WTC11 (cell line): ENCODE measurements around the gene GDF2. TPM values are rescaled to one million over a fixed set of nuclear protein-coding genes. Genes with fewer than 3 reads are reported as not detected.

ENCODE experiments used
- ATAC-seq: fragments of 200-7000 bp; cut with Tn5 transposase; 2 replicates; pipeline ENCODE4 v1.10.0; 2021; ENCODE audit warnings: mild to moderate bottlenecking, moderate library complexity
- CTCF ChIA-PET: fragments of 300-600 bp; sonication (Branson Sonifier 250); formaldehyde crosslinking; loops from one replicate; lab custom pipeline; 2021; ENCODE audit warnings: antibody characterized with exemption; lab: Charles Lee
- POLR2A ChIA-PET: fragments of 350-600 bp; sonication (Branson Sonifier 250); formaldehyde crosslinking; loops from one replicate; lab custom pipeline; 2021; ENCODE audit warnings: antibody characterized with exemption; lab: Charles Lee
- DNase-seq: peaks from one replicate; pipeline ENCODE4 v3.0.0; 2021; ENCODE audit warnings: low spot score
- H3K27ac Mint-ChIP-seq: 2 replicates; pipeline ENCODE4 v1.8.0; 2021; ENCODE audit warnings: mixed read lengths
- H3K27me3 Mint-ChIP-seq: 2 replicates; pipeline ENCODE4 v1.8.0; 2021; ENCODE audit warnings: low read depth, mild to moderate bottlenecking, moderate library complexity, mixed read lengths
- H3K36me3 Mint-ChIP-seq: 2 replicates; pipeline ENCODE4 v1.8.0; 2021; ENCODE audit warnings: mixed read lengths
- H3K4me1 Mint-ChIP-seq: 2 replicates; pipeline ENCODE4 v1.8.0; 2022; ENCODE audit warnings: mixed read lengths
- H3K4me3 Mint-ChIP-seq: 2 replicates; pipeline ENCODE4 v1.8.0; 2021; ENCODE audit warnings: mild to moderate bottlenecking, moderate library complexity, mixed read lengths
- H3K9me3 Mint-ChIP-seq: 2 replicates; pipeline ENCODE4 v1.8.0; 2021; ENCODE audit warnings: mixed read lengths
- AFF4 ChIP-seq: sonication (generic); formaldehyde crosslinking; IDR thresholded peaks from 2 replicates; pipeline ENCODE4 v1.8.1; 2023; ENCODE audit warnings: mild to moderate bottlenecking, missing genetic modification reagents, borderline replicate concordance
- AR ChIP-seq: fragments of 250-450 bp; sonication (Bioruptor Pico); IDR thresholded peaks from 2 replicates; pipeline ENCODE4 v1.9.0; 2021; ENCODE audit warnings: mild to moderate bottlenecking
- ETV6 ChIP-seq: sonication (generic); formaldehyde crosslinking; IDR thresholded peaks from 2 replicates; pipeline ENCODE4 v1.8.1; 2022; ENCODE audit warnings: mild to moderate bottlenecking, missing genetic modification reagents
- FOXK1 ChIP-seq: sonication (generic); formaldehyde crosslinking; IDR thresholded peaks from 2 replicates; pipeline ENCODE4 v1.8.0; 2022; ENCODE audit warnings: mild to moderate bottlenecking, moderate library complexity, missing genetic modification reagents
- FOXP4 ChIP-seq: sonication (generic); formaldehyde crosslinking; IDR thresholded peaks from 2 replicates; pipeline ENCODE4 v1.8.0; 2022; ENCODE audit warnings: mild to moderate bottlenecking, missing genetic modification reagents
- GRHL2 ChIP-seq: fragments of 250-450 bp; sonication (Bioruptor Pico); IDR thresholded peaks from 2 replicates; pipeline ENCODE4 v1.8.0; 2022; ENCODE audit warnings: mild to moderate bottlenecking, moderate library complexity; ENCODE audit not compliant: insufficient replicate concordance, severe bottlenecking
- IRF1 ChIP-seq: sonication (generic); formaldehyde crosslinking; IDR thresholded peaks from 2 replicates; pipeline ENCODE4 v1.8.0; 2023; ENCODE audit warnings: missing genetic modification reagents
- NR3C1 ChIP-seq: sonication (generic); formaldehyde crosslinking; conservative IDR thresholded peaks from 2 replicates; pipeline ENCODE4 v1.8.1; 2023; ENCODE audit warnings: low read depth, mild to moderate bottlenecking, missing genetic modification reagents
- OVOL2 ChIP-seq: fragments of 250-450 bp; sonication (Bioruptor Pico); IDR thresholded peaks from 2 replicates; pipeline ENCODE4 v1.9.0; 2021; ENCODE audit warnings: mild to moderate bottlenecking, borderline replicate concordance
- PRRX2 ChIP-seq: fragments of 250-450 bp; sonication (Bioruptor Pico); IDR thresholded peaks from 2 replicates; pipeline ENCODE4 v1.8.0; 2021; ENCODE audit warnings: mild to moderate bottlenecking
- SMAD3 ChIP-seq: sonication (generic); formaldehyde crosslinking; IDR thresholded peaks from 2 replicates; pipeline ENCODE4 v1.8.0; 2022; ENCODE audit warnings: missing genetic modification reagents, mild to moderate bottlenecking, borderline replicate concordance
- SMAD4 ChIP-seq: sonication (generic); formaldehyde crosslinking; IDR thresholded peaks from 2 replicates; pipeline ENCODE4 v1.8.0; 2022; ENCODE audit warnings: mild to moderate bottlenecking, missing genetic modification reagents
- TCF7 ChIP-seq: sonication (generic); formaldehyde crosslinking; IDR thresholded peaks from 2 replicates; pipeline ENCODE4 v1.8.0; 2022; ENCODE audit warnings: mild to moderate bottlenecking, low read depth, missing genetic modification reagents, moderate library complexity
- TEAD1 ChIP-seq: sonication (generic); formaldehyde crosslinking; IDR thresholded peaks from 2 replicates; pipeline ENCODE4 v1.8.0; 2022; ENCODE audit warnings: mild to moderate bottlenecking, missing genetic modification reagents
- USF2 ChIP-seq: sonication (generic); formaldehyde crosslinking; IDR thresholded peaks from 2 replicates; pipeline ENCODE4 v1.8.1; 2023; ENCODE audit warnings: mild to moderate bottlenecking, missing genetic modification reagents, moderate library complexity
- ZBTB43 ChIP-seq: sonication (generic); formaldehyde crosslinking; IDR thresholded peaks from 2 replicates; pipeline ENCODE4 v1.8.1; 2023; ENCODE audit warnings: mild to moderate bottlenecking, missing genetic modification reagents
- ZNF121 ChIP-seq: sonication (generic); formaldehyde crosslinking; IDR thresholded peaks from 2 replicates; pipeline ENCODE4 v1.8.0; 2023; ENCODE audit warnings: missing genetic modification reagents
- ZNF232 ChIP-seq: sonication (generic); formaldehyde crosslinking; IDR thresholded peaks from 2 replicates; pipeline ENCODE4 v1.8.0; 2022; ENCODE audit warnings: mild to moderate bottlenecking, missing genetic modification reagents
- ZNF317 ChIP-seq: sonication (generic); formaldehyde crosslinking; IDR thresholded peaks from 2 replicates; pipeline ENCODE4 v1.8.1; 2023; ENCODE audit warnings: low read depth, mild to moderate bottlenecking, moderate library complexity, missing genetic modification reagents, borderline replicate concordance
- ZNF671 ChIP-seq: fragments of 250-450 bp; sonication (Bioruptor Pico); IDR thresholded peaks from 2 replicates; pipeline ENCODE4 v1.8.0; 2021; ENCODE audit warnings: mild to moderate bottlenecking
- ZSCAN18 ChIP-seq: fragments of 250-450 bp; sonication (Bioruptor Pico); IDR thresholded peaks from 2 replicates; pipeline ENCODE4 v2.1.2; 2022; ENCODE audit warnings: mild to moderate bottlenecking, moderate library complexity
- total RNA-seq: library from RNA; stranded (reverse); gene quantifications from 3 replicates; pipeline ENCODE4 v1.2.3, GENCODE V29; 2021

Gene GDF2
- total RNA-seq, 1 experiment from 2014 or later = not detected

- Mint-ChIP-seq H3K9me3 (no peaks in the 10 kb centered on the region), H3K36me3 (no peaks in the 10 kb centered on the region), H3K4me1 (peaks cover 28% of the 10 kb centered on the region), H3K4me3 (no peak overlapping the region), H3K27me3 (no peaks in the 10 kb centered on the region; the same call in 1 of the 2 replicates), H3K27ac (no peak overlapping the region)
- ChIA-PET POLR2A (no interaction called here), CTCF (interaction anchor here (1.2 to 3.9 kb wide), 3 partner anchors 31 to 315 kb away, joined by 3 to 37 read pairs (median 5); no protein-coding TSS in a partner anchor)
- TF ChIP-seq ETV6 (CRISPR knock-in tag) (no peak), AR (CRISPR knock-in tag) (no peak), ZNF317 (CRISPR knock-in tag) (no peak), SMAD4 (no peak), PRRX2 (CRISPR knock-in tag) (no peak), ZNF121 (CRISPR knock-in tag) (no peak), USF2 (CRISPR knock-in tag) (no peak), OVOL2 (CRISPR knock-in tag) (no peak), ZNF671 (no peak)
- DNase-seq (no peak), ATAC-seq (no peak)
Observed at GRCh38 chr10:47310090-47310505, 12.2 kb upstream of the GDF2 start.

GRCh38 chr10:47311193-47311931 is 10.9 kb upstream of the GDF2 start:
- no peak overlapping the region for H3K4me3 Mint-ChIP-seq
- ATAC-seq (no peak), DNase-seq (no peak)
- CTCF ChIA-PET = interaction anchor here (0.6 to 3.9 kb wide), 45 partner anchors 8 to 318 kb away, joined by 3 to 69 read pairs (median 4); partner anchors contain the start of gene GDF10
- H3K27ac Mint-ChIP-seq = no peak overlapping the region
- no peaks in the 10 kb centered on the region for H3K9me3 Mint-ChIP-seq
- no peaks in the 10 kb centered on the region for H3K36me3 Mint-ChIP-seq
- POLR2A ChIA-PET = no interaction called here
- peaks cover 28% of the 10 kb centered on the region for H3K4me1 Mint-ChIP-seq
- no peaks in the 10 kb centered on the region; the same call in 1 of the 2 replicates for H3K27me3 Mint-ChIP-seq
- TF ChIP-seq TEAD1 (CRISPR knock-in tag) = no peak
- no peak for TF ChIP-seq ZNF232 (CRISPR knock-in tag)
- TF ChIP-seq TCF7 = no peak
- TF ChIP-seq ZSCAN18 = no peak
- no peak for TF ChIP-seq GRHL2 (CRISPR knock-in tag)
- TF ChIP-seq IRF1 = no peak
- TF ChIP-seq AFF4 (CRISPR knock-in tag) = no peak
- TF ChIP-seq ZBTB43 (CRISPR knock-in tag) = no peak
- no peak for TF ChIP-seq NR3C1 (CRISPR knock-in tag)
- no peak for TF ChIP-seq FOXP4 (CRISPR knock-in tag)
- TF ChIP-seq SMAD3 (CRISPR knock-in tag) = no peak
- TF ChIP-seq FOXK1 (CRISPR knock-in tag) = no peak
